PC-9 (cell line): ENCODE data around the gene MRTO4. TPM values are rescaled to one million over a fixed set of nuclear protein-coding genes. Genes with fewer than 3 reads are reported as not detected.
"Not testable (repeated sequence)": the region's sequence is repeated elsewhere in the genome, so short reads cannot be mapped to it uniquely, and the experiment has no call there.

Experiments
- BruUV-seq: library from RNA; stranded (reverse); fragments of 400-500 nt; replicated peaks from 2 replicates; lab custom pipeline; 2021; lab: Mats Ljungman, UMichigan
- CTCF ChIA-PET: fragments of 300-600 bp; sonication (Branson Sonifier 250); formaldehyde crosslinking; loops from one replicate; lab custom pipeline; 2022; ENCODE audit warnings: antibody characterized with exemption; lab: Charles Lee
- POLR2A ChIA-PET: fragments of 300-600 bp; sonication (Branson Sonifier 250); formaldehyde crosslinking; loops from one replicate; lab custom pipeline; 2022; ENCODE audit warnings: antibody characterized with exemption; ENCODE audit not compliant: unreplicated experiment; lab: Charles Lee
- DNase-seq, 2 experiments: peaks; one replicate each; pipeline versions ENCODE4 v3.0.0 to v3.0.0-alpha.2; 2015 to 2022; ENCODE audit warnings: mixed read lengths in 1 of 2
- H2AFZ ChIP-seq: fragments of 200-600 bp; sonication (generic); 2 replicates; pipeline ENCODE4 v1.8.1; 2017; ENCODE audit warnings: antibody characterized with exemption
- H3F3A ChIP-seq: fragments of 200-600 bp; sonication (generic); 2 replicates; pipeline ENCODE4 v1.8.1; 2017; ENCODE audit warnings: antibody characterized with exemption, mild to moderate bottlenecking, low read depth; ENCODE audit not compliant: insufficient read depth
- H3K27ac ChIP-seq: fragments of 200-600 bp; sonication (generic); 2 replicates; pipeline ENCODE4 v1.6.1; 2016; ENCODE audit warnings: mixed run types
- H3K27me3 ChIP-seq: fragments of 200-600 bp; sonication (generic); 2 replicates; pipeline ENCODE4 v1.6.1; 2016; ENCODE audit warnings: low read depth, mixed run types; ENCODE audit not compliant: insufficient read depth
- H3K36me3 ChIP-seq: fragments of 200-600 bp; sonication (generic); 2 replicates; pipeline ENCODE4 v1.6.1; 2016; ENCODE audit warnings: low read depth, mixed run types
- H3K4me1 ChIP-seq: fragments of 200-600 bp; sonication (generic); replicated peaks from 2 replicates; pipeline ENCODE4 v1.6.1; 2016; ENCODE audit warnings: mixed run types; ENCODE audit not compliant: insufficient read depth
- H3K4me2 ChIP-seq: fragments of 200-600 bp; sonication (generic); 2 replicates; pipeline ENCODE4 v1.6.1; 2017; ENCODE audit warnings: mixed run types
- H3K4me3 ChIP-seq: fragments of 200-600 bp; sonication (generic); 2 replicates; pipeline ENCODE4 v1.6.1; 2016; ENCODE audit warnings: mixed run types
- H3K79me2 ChIP-seq: fragments of 200-600 bp; sonication (generic); 2 replicates; pipeline ENCODE4 v1.6.1; 2017; ENCODE audit warnings: low read depth, mixed run types
- H3K9me2 ChIP-seq: fragments of 200-600 bp; sonication (generic); 2 replicates; pipeline ENCODE4 v1.8.1; 2017; ENCODE audit warnings: mild to moderate bottlenecking; ENCODE audit not compliant: insufficient read depth
- H3K9me3 ChIP-seq: fragments of 200-600 bp; sonication (generic); 2 replicates; pipeline ENCODE4 v1.8.1; 2016; ENCODE audit warnings: low read depth; ENCODE audit not compliant: insufficient read depth
- H4K20me1 ChIP-seq: fragments of 200-600 bp; sonication (generic); 2 replicates; pipeline ENCODE4 v1.8.1; 2017; ENCODE audit not compliant: insufficient read depth
- CTCF ChIP-seq: fragments of 200-600 bp; sonication (generic); conservative IDR thresholded peaks from 2 replicates; pipeline ENCODE4 v1.6.1; 2017; ENCODE audit warnings: mixed run types, antibody characterized with exemption, mild to moderate bottlenecking, moderate library complexity
- EZH2 ChIP-seq: fragments of 200-600 bp; sonication (generic); IDR thresholded peaks from 2 replicates; pipeline ENCODE4 v1.8.0; 2017; ENCODE audit warnings: antibody characterized with exemption, low read depth
- intact Hi-C: fragments of 100-400 bp; cut with micrococcal nuclease; formaldehyde crosslinking; loops from one replicate; pipeline ENCODE4 v1.10.0; 2022; ENCODE audit not compliant: unreplicated experiment
- total RNA-seq: library from RNA; stranded (reverse); gene quantifications from 2 replicates; pipeline ENCODE4 v1.2.3, GENCODE V29; 2021

The MRTO4 gene
- total RNA-seq, 1 experiment from 2014 or later: 29.0 TPM

GRCh38 chr1:19272064-19272463 lies 20.5 kb downstream of the MRTO4 start:
- no TSS peak for BruUV-seq
- no peaks in the 10 kb centered on the region for H3K27me3 ChIP-seq
- intact Hi-C loops: no loop called here
- no peaks in the 10 kb centered on the region for H3F3A ChIP-seq
- no peak overlapping the region for H3K4me2 ChIP-seq
- POLR2A ChIA-PET: interaction anchor here (0.6 kb wide), 1 partner anchor 9 kb away, joined by 9 read pairs; no protein-coding TSS in a partner anchor
- H3K9me3 ChIP-seq: no peaks in the 10 kb centered on the region
- H3K27ac ChIP-seq: no peak overlapping the region
- H2AFZ ChIP-seq: no peak overlapping the region
- H3K9me2 ChIP-seq: no peaks in the 10 kb centered on the region
- no peak overlapping the region for H3K4me3 ChIP-seq
- no peaks in the 10 kb centered on the region for H3K36me3 ChIP-seq
- CTCF ChIA-PET: no interaction called here
- H3K4me1 ChIP-seq: no peaks in the 10 kb centered on the region
- no peak for DNase-seq
- H4K20me1 ChIP-seq: no peaks in the 10 kb centered on the region
- no peaks in the 10 kb centered on the region for H3K79me2 ChIP-seq
- no peak for TF ChIP-seq CTCF

- Histone ChIP-seq H3K4me1 (no peaks in the 10 kb centered on the region), H2AFZ (no peak overlapping the region), H3K36me3 (no peaks in the 10 kb centered on the region), H4K20me1 (no peaks in the 10 kb centered on the region), H3K9me3 (no peaks in the 10 kb centered on the region), H3K4me2 (no peak overlapping the region), H3K4me3 (no peak overlapping the region), H3K27me3 (no peaks in the 10 kb centered on the region), H3K9me2 (no peaks in the 10 kb centered on the region), H3F3A (no peaks in the 10 kb centered on the region), H3K27ac (no peak overlapping the region), H3K79me2 (no peaks in the 10 kb centered on the region)
- POLR2A ChIA-PET: no interaction called here
- BruUV-seq: no TSS peak
- CTCF ChIA-PET: no interaction called here
- intact Hi-C loops: no loop called here
- DNase-seq: no peak
- no peak for TF ChIP-seq EZH2
- no peak for TF ChIP-seq CTCF
These were observed 21.7 kb downstream of the MRTO4 start for GRCh38 chr1:19273106-19273843.

GRCh38 chr1:19273844-19274531 lies 22.4 kb downstream of the MRTO4 start:
- BruUV-seq, POLR2A ChIA-PET, H3K27ac ChIP-seq, H3K36me3 ChIP-seq, H4K20me1 ChIP-seq, H3K79me2 ChIP-seq, H3K4me1 ChIP-seq, H2AFZ ChIP-seq, H3K4me2 ChIP-seq, DNase-seq, H3F3A ChIP-seq, H3K9me3 ChIP-seq, H3K4me3 ChIP-seq, H3K27me3 ChIP-seq, CTCF ChIA-PET, H3K9me2 ChIP-seq, intact Hi-C loops: not testable (repeated sequence)
